Astrocyte of the hippocampus (primary cell): ENCODE measurements around the gene MPHOSPH8.

ENCODE experiments used
- DNase-seq: peaks from one replicate; pipeline ENCODE4 v3.0.0; 2011; ENCODE audit warnings: low read depth, low spot score

MPHOSPH8 gene, protein sequence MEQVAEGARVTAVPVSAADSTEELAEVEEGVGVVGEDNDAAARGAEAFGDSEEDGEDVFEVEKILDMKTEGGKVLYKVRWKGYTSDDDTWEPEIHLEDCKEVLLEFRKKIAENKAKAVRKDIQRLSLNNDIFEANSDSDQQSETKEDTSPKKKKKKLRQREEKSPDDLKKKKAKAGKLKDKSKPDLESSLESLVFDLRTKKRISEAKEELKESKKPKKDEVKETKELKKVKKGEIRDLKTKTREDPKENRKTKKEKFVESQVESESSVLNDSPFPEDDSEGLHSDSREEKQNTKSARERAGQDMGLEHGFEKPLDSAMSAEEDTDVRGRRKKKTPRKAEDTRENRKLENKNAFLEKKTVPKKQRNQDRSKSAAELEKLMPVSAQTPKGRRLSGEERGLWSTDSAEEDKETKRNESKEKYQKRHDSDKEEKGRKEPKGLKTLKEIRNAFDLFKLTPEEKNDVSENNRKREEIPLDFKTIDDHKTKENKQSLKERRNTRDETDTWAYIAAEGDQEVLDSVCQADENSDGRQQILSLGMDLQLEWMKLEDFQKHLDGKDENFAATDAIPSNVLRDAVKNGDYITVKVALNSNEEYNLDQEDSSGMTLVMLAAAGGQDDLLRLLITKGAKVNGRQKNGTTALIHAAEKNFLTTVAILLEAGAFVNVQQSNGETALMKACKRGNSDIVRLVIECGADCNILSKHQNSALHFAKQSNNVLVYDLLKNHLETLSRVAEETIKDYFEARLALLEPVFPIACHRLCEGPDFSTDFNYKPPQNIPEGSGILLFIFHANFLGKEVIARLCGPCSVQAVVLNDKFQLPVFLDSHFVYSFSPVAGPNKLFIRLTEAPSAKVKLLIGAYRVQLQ

DNA sequence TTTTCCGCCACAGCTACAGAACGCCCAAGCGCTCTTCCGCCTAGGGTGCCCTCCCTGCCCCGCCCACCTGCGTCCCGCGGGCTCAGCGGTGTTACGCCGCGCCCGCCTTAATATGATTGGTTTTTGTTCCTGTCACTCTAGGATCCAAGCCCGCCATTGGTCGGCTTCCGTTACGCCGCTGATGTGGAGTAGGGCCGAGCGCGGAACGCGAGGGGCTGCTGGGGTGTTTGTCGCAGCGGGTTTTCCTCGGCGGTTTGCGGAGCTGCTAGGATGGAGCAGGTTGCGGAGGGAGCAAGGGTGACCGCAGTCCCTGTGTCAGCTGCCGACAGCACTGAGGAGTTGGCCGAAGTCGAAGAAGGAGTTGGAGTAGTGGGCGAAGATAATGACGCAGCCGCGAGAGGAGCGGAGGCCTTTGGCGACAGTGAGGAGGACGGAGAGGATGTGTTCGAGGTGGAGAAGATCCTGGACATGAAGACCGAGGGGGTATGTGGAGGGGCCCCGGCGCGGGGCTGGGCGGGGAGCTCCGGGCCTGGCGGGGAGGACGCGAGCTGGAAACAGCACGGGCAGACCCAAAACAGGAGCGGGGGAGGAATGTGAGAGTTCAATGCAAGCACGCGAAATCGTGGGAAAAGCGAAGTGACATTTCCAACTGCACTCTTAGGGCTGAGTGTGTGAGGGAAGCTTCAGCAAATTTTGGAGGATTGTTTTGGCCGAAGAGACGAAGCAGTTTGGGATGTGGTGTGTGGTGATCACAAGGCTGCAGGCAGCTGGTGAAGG lies at the start of gene MPHOSPH8:
MPHOSPH8 (plus strand) TSS at position 181 of the 777 bp plus-strand sequence; CDS start at position 271, 90 bp downstream.
- peak; percentile 99 for DNase-seq

DNA sequence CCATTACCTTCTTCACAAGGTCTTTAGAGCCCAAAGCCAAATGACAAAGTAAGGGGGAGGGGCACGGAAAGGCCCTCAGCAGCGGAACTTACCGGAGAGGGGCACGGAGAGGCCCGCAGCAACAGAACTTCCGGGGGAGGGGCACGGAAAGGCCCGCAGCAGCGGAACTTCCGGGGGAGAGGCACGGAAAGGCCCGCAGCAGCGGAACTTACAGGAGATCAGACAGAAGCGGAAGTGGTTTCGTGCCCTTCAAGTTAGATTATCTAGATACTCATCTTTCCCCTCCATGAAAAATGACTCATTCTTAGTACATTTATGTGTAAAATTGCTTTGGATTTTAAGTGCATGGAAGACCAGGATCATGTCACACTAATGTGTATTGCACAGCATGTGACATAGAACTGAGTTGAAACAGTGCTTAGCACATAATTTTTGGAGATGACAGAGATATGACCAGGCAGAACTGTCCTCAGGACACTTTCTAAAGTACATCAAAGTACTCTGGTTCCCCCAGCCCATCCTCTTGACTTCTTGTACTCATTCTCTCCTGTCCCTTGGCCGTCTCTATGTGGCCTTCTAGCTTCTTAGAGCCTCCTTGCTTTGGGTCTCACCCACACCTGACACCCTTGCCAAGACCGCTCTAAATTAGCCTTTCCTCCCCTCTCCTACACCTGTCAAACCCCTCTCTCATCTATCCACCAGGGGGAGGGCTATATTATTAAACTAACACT lies 46.4 kb upstream of the MPHOSPH8 start:
- no peak for DNase-seq

DNA sequence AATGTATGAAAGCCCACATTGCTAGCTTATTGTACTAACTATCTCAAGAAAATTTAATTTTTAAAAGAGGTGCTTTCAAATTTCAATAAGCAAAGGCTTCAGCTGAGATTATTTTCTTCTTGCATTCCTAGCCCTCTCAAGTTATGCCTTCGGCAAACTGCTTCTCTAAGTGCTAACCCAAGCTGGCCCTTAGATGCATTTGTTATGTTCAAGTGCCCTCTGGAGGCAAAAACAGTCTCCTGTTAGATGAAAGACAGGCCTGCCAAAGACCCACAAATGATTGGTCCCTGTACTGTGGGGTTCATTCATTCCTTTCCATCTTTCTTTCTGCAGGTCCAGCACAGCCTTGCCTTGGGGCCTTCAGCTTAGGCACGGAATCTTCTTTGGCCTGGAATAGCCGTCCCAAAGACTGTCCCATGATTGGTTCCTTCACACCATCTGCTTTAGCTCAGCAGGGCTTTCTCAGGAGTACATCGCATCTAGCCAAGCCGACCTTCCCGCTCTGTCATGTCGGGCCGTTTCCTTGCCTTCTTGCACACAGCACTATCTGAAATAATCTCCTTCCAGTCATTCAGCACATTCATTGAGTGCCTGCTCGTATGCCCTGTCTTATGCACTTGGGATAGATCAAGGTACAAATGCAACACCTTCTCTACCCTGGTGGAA lies 45.7 kb upstream of the MPHOSPH8 start:
- DNase-seq: peak; percentile 51

DNA sequence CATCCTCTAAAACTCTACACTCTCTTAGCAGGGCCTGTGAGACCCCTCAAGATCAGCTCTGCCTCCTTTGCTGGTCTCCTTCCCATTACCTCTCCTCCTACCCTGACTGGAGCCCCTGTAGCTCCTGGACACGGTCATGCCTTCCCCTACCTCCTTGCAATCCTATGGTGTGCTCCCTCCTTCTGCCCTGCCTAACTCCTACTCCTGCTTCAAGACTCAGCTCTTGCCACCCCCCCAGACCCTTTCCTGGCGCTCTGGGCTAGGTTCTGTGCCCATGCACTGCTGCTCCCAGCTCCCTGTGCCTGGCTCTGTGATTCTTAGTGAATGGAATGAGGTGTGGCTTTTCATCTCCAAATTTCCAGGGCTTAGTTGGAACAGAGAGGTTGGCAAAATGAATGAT lies 44.1 kb upstream of the MPHOSPH8 start:
- DNase-seq: no peak

GRCh38 chr13:19590423-19590822 lies 43.0 kb upstream of the MPHOSPH8 start:
- no peak for DNase-seq

GRCh38 chr13:19591864-19592263 lies 41.6 kb upstream of the MPHOSPH8 start:
- DNase-seq: no peak

GRCh38 chr13:19592657-19593180 lies 40.7 kb upstream of the MPHOSPH8 start:
- no peak for DNase-seq

GRCh38 chr13:19596086-19596485 lies 37.4 kb upstream of the MPHOSPH8 start:
- no peak for DNase-seq

GRCh38 chr13:19596960-19597361 lies 36.5 kb upstream of the MPHOSPH8 start:
- no peak for DNase-seq

GRCh38 chr13:19597523-19597922 lies 35.9 kb upstream of the MPHOSPH8 start:
- DNase-seq: peak; percentile 20

GRCh38 chr13:19601749-19602725 lies 31.4 kb upstream of the MPHOSPH8 start:
- peak; percentile 81 for DNase-seq

GRCh38 chr13:19604306-19604705 lies 29.2 kb upstream of the MPHOSPH8 start:
- no peak for DNase-seq

- DNase-seq: peak; percentile 61
Observed at GRCh38 chr13:19605161-19605955, 28.1 kb upstream of the MPHOSPH8 start.

- DNase-seq: no peak
Observed at GRCh38 chr13:19606152-19606551, 27.3 kb upstream of the MPHOSPH8 start.

DNA sequence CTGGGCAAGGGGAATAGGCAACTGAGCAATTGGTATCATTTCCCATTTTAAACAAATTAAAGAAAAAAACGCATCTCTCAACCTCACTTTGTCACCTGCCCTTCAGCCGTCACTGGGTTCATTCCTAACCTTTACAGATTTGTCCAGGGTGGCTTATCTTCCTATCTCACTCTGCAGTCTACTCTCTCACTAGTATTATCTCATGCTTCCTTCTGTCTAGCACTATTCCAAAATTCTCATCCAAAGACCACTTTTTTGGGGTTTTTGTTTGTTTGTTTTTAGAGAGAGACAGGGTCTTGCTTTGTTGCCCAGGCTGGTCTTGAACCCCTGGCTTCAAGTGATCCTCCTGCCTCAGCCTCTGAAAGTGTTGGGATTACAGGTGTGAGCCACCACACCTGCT lies 26.7 kb upstream of the MPHOSPH8 start:
- no peak for DNase-seq

DNA sequence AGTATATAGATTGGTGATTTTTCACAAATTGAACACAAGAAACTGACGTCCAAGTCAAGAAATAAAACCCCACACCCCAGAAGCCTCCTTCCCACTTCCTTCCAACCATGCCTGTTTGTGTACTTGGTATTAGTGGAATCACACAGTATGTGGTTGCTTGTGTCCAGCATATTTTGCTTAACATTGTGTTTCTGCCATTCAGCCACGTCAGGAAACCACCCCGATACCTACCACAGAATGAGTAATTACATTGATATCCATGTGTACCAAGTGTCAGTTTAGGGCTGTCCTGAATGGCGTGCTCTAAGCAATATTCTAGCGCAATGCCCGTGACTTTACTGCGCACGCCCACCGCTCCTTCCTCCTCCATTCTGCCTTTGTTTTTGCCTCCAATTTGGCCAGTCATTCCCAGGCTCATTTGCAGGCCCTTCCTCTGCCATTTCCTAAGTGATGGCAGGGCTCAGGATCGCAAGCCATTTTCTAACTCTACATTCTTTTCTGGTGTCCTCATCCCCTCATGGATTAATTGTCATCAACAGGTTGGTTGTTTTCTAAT lies 25.9 kb upstream of the MPHOSPH8 start:
- peak; percentile 55 for DNase-seq

DNA sequence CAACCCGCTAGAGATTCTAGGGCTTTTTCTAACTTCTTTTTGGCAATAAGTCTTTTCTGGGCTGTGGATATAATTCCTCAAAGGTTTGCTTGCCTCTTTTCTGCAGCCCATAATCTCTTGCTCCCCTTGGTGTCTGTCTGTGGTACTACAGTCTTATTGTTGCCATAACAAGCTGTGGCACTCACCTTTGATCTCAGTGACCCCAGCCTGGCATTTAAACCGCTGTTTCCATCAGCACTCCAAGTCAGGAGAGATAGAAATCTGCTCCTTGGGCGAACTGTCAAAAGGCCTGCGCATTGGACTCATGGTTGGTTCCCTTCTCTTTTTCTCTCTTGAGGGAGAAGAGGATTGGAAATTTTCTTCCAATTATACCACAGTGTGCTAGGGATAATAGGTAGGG lies 14.5 kb upstream of the MPHOSPH8 start:
- peak; percentile 35 for DNase-seq

DNA sequence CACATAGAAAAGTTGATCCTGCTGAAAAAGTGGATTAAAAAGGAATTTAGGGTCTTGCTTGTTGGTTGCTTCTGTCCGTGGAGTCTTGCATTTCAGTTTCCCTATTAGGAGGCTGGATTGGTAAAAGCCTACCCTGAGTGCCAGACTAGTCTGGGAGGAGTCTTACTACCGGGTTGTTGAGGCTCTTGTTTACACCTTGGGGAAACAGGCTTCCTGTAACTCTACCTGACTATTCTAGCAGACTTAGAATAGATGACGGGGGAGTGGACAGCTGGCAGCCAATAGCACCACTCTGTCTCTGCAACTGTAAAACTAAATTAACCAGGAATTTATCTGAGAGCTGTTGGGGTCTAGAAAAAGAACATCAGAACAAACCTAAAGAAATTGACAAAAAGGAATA lies 11.3 kb upstream of the MPHOSPH8 start:
- no peak for DNase-seq
